ENCODE data around the gene PPM1L.
"Not testable (repeated sequence)": the region's sequence is repeated elsewhere in the genome, so short reads cannot be mapped to it uniquely, and the experiment has no call there.

The PPM1L gene

DNA sequence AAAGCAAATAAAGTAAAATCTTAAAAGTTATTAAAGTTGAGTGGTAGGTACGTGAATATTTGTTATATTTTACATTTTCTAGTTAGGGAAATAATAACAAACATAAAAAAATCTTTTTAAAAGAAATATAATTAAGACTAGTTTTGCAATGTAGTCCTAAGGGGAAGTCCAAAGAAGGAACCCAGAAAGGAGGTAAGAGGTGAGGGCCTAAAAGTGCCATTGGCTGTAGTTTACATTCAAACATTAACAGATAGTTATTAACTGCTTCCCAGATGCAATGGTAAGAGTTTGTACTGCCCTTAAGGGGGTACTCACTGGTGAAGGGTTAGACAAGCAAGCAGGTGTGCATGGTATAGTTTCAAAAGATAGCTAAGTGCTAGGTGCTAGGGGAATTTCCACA lies 269.9 kb downstream of the PPM1L start:
- in situ Hi-C loops (cut with MboI; ENCODE audit: low sequenced_read_pairs), result no loop called here

DNA sequence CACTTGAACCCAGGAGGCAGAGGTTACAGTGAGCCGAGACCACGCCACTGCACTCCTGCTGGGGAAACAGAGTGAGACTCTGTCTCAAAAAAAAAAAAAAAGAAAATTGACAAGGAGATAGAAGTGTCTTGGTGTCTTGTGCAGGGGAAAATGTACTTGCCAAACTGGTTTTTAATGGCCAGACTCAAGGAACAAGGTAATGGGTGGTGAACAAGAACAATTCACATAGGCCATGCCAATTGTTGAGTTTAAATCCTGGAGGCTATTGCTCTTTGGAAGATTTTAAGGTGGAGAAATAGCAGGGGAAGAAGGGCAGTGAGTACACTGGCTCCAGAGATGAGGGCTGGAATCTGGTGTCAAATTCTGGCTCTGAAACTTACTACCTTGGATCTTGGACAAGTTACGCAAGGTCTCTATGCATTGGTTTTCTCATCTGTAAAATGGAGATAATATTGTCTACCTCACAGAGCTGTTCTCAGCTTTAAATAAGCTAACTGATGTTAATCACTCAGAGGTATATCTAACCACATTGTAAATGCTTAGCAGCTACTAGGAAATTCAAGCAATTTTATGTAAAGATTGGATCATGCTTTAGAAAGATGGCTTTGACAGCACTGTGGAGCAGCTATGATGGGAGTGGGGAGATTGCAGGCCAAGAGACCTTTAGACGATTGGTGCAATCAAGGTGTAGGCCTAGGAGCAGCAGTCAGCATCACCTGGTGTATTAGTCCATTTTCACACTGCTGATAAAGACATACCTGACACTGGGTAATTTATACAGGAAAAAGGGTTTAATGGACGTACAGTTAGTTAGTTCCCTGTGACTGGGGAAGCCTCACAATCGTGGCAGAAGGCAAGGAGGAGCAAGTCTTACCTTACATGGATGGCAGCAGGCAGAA lies 270.8 kb downstream of the PPM1L start:
- in situ Hi-C loops (cut with MboI; ENCODE audit: low sequenced_read_pairs), result no loop called here

DNA sequence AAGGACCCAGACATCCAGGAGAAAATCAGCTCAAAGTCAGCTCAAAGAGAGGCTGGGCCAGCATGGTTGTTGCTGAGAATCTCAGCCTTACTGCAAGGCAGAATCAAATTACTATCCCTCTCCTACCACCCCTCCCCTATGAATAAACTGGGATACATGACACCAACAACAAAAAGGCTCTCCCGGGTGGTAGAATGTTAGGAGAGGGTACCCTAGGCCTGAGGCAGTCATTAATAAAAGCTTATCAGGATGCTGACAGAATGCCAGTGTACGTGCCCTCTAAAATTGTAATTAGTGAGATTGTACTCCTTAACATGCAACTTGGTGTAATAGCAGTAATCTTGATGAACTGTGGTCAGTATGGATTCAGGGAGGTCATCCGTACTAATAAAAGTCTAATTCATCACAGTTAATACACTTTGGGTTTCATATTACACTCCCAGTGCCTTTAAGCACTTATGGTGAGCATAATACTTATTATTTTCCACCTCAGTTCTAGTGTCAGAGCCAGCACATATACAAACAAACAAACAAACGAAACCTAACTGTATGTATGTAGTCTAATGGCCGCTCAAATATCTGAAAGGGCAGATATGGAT lies 272.6 kb downstream of the PPM1L start:
- in situ Hi-C loops (cut with MboI; ENCODE audit: low sequenced_read_pairs), result no loop called here

DNA sequence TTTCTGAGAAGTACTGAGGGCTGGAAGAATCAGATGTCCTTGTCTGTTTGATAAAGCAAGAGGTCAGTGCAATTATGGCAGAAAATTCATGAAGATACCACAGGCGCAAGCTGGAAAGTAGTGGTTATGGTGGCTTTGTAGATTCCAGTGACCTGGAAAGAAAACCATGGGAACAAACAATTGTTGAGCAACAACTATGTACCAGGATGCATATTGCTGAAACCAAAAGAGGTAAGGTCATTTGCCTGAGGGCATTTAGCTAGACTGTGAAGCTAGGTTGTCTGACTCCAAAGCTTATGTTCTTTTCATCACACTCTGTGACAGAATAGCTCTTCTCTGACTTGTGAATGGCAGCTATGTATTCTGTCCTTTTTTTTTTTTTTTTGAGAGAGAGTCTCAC lies 275.1 kb downstream of the PPM1L start:
- in situ Hi-C loops (cut with MboI; ENCODE audit: low sequenced_read_pairs), result no loop called here

- in situ Hi-C loops (cut with MboI; ENCODE audit: low sequenced_read_pairs), result not testable (repeated sequence)
Observed at GRCh38 chr3:161034913-161035550, 279.0 kb downstream of the PPM1L start.

- in situ Hi-C loops (cut with MboI; ENCODE audit: low sequenced_read_pairs), result no loop called here
Observed at GRCh38 chr3:161035711-161036110, 279.7 kb downstream of the PPM1L start.

GRCh38 chr3:161038725-161039124 lies 282.7 kb downstream of the PPM1L start:
- in situ Hi-C loops (cut with MboI; ENCODE audit: low sequenced_read_pairs), result no loop called here

GRCh38 chr3:161042023-161042501 lies 286.0 kb downstream of the PPM1L start:
- in situ Hi-C loops (cut with MboI; ENCODE audit: low sequenced_read_pairs), result no loop called here

DNA sequence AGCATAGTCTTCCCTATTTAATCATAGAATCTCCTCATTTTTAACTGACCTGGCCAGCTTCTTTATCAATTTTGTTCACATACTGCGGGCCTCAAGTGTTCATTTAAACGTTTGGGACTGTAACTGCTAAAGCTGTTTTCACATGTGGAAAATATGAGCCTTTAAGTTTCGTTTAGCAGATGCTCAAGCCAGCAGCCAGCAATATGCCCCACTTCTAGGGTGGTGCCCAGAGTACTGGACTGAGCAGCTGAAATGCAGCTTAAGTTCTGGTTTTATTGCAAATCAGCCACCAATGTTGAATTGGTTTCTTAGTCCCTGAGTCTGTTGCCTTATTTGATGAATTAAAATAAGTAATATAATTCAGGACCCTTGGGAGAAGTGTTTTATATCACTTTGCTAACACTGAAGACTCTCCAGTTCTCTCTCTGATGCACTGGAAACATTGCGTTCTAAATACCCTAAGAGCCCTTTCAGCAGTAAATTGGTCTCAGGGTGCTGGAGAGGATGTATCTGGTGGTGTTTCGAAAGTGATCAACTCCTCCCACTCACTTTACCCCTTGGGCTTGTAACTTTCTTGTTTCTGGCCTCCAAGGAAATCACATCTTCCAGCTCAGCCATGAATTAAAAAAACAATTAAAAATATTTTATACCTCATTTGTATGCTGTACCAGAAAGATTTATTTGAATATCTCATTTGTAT lies 287.5 kb downstream of the PPM1L start:
- in situ Hi-C loops (cut with MboI; ENCODE audit: low sequenced_read_pairs), result no loop called here

GRCh38 chr3:161049683-161050248 lies 293.7 kb downstream of the PPM1L start:
- in situ Hi-C loops (cut with MboI; ENCODE audit: low sequenced_read_pairs), result no loop called here

DNA sequence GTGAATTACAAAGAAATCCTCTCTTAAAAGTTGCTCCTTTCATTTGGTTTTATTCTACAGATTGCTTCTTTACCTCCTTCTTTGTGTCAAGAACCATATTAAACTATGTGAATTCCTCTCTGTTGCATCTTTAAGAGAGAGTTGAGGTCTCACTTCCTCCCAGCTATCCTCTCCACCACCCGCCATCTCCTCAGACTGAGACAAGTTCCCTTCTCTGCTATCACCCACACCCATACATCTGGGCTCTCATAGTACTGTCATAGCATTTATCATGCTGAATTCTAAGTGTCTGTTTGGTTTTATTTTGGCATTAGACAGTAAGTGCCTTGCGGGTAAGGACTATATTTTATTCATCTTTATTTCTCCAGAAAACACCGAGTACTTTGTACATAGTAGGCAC lies 294.9 kb downstream of the PPM1L start:
- in situ Hi-C loops (cut with MboI; ENCODE audit: low sequenced_read_pairs), result no loop called here

DNA sequence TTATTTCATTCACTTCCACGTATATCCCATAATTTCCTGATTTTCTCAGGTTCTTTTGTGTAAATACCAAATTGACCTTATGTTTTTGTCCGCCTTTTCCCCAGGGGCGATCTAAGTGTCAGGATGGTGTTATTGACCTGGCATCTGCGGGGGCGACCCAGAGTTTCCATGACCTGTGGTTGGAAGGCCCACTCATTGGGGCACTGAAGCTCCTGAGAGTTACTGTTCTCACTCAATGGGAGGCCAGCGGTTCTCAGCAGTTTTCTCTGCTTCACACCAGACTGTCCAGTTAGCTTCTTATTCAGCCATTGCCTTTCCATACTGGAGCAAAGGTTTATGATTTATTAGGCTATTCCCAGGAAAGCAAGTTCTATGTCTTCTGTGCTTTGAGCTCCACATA lies 295.8 kb downstream of the PPM1L start:
- in situ Hi-C loops (cut with MboI; ENCODE audit: low sequenced_read_pairs), result no loop called here

DNA sequence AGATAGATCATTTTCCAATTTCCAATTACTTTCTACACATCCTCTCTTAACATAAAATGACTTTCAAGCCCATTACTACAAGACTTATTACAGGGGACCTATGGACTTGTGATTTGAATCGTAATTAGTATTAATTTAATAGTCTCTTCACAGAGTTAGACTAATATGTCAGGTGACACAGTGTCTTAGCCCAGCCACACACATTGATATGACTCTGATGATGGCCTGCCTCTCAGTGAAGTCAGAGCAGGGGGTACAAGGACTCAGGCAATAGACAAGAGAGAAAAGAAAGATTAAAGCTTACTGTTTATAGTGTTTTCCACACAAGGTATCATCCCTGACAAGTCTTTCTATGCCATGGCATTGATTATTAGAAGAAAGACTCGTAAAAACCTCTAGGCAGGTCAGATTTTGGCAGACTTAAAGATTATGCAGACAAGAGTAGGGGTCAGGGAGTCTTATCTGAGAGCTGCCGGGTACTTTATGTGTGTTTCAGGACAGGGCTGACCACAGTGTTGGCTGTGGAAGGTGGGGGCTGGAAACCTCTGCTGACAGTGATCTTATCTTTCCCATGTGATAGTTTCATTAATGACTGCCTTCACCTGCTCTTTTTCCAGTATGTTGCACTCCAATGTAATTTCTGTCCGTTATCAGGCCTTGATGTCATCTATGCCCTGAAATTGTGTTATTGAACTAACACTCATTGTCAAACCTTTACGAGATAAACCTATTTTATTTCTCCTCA lies 299.0 kb downstream of the PPM1L start:
- in situ Hi-C loops (cut with MboI; ENCODE audit: low sequenced_read_pairs), result no loop called here

DNA sequence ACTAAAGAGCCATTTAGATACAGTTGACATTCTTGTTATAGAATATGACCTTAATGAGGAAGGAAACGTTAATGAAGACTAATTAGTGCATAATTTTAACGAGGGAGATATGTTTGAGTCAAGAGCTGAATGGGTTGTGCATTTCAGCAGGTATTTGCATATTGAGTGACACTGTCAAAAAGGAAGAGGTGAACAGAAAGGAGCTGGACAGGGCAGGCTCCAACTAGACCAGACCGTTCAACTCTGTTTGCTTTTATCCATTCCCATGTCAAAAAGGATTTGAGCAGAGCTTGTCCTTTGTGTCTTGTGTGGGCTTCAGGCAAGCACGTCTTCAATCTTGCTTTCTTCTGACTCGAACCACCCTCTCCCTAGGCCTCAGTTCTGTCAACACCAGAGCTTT lies 308.4 kb downstream of the PPM1L start:
- in situ Hi-C loops (cut with MboI; ENCODE audit: low sequenced_read_pairs), result no loop called here

DNA sequence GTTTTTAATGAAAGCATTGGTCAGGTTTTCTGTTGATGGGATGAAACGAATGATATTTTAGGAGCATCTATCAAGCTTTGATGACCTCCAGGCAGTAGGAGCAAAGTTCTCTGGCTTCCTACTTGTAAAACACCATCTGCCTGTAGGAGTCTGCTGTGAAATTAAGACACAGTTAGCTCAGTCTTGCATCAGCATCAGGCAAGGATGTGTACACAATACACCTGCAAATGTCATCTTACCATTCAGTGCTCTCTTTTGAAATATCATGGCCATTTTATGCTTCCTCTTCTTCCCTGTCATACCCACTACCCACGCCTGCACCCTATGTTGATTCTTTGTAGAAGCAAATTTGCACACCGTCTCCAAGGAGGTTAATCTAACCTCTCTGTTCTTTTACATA lies 310.9 kb downstream of the PPM1L start:
- in situ Hi-C loops (cut with MboI; ENCODE audit: low sequenced_read_pairs), result no loop called here

DNA sequence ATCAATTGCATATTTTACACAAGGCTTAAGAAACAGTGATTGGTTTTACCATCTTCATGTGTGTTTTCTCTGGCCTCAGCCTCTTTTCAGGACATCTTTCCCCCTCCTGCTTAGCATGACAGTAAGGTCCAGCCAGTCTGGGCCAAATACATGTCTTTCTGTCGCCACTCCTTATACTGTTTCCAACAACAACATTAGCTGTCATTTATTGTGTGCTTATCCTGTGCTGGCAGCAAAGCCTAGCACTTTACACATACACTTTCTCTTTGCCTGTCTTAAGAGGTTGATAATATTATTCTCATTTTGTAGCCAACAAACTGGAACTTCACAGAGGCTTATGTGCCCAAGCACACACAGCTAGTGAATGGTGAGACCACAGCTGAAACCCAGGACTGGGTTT lies 311.3 kb downstream of the PPM1L start:
- in situ Hi-C loops (cut with MboI; ENCODE audit: low sequenced_read_pairs), result no loop called here

DNA sequence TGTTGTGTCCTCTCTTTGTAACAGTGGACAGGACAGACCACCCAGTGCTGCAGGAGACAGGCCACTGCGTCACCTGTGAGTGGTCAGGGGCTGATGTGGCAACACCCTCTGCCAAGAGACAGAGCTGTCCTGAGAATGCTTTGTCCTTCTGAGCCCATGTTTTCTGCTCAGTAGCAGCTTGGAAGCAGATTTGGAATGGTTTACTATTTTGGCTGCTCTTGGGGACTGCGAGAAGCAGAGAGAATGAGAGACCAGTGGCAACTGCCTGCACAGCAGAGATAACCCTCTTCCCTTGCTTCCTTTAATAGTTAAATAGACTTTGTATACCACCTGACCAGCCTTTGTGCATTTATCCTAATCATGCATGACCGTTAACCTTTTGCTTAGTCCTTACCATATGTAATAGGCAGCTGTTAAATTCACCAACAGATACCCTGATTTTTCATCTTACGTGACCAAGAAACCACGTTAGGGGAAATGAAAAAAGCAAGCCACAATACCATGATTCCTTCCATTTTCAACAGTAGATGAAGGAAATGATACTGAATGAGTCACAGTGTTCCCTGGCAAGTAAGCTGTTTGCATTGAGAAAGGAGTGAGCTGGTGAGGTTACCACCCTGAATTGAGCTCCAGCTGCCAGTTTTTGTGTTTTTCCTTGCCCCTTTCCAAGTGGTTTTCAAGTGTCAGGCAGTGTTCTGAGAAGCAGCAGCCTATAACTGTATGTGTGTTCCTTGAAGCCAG lies 313.6 kb downstream of the PPM1L start:
- in situ Hi-C loops (cut with MboI; ENCODE audit: low sequenced_read_pairs), result no loop called here

DNA sequence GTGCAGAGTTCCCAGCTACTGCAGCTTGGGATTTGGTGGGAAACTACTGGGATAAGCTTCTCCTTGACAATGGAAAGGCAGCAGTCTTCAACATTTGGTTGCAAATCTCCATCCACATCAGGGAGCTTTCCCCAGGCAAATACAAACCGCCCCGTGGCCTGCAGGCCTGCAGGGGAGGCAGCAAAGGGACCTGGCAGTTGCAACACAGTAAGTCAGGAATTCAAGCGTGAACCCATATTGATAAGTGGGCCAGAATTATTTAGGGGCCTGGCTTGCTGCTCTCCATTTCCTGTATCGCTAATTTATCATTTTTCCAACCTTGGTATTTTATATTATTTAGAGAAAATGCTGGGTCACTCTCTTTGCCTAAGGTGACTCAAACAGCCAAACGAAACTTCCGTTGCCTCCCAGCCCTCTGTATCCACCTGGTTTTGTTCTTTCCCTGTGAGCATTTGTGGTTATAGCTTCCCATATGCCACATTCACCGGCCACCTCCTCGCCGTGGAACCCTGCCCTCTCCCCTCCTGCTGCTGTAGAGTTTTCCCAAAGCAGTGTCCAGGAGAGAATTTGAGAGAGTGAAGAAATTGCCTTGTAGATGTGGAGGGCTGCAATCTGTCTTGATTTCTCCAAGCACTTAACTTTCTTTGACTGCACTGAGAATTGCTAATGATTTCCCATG lies 314.4 kb downstream of the PPM1L start:
- in situ Hi-C loops (cut with MboI; ENCODE audit: low sequenced_read_pairs), result no loop called here
